Measurements from ENCODE around the gene SLC12A5. TPM values are rescaled to one million over a fixed set of nuclear protein-coding genes. Genes with fewer than 3 reads are reported as not detected.
A peak's percentile ranks its signal among the peaks of the same experiment; 100 is the strongest.
"Not testable (repeated sequence)": the region's sequence is repeated elsewhere in the genome, so short reads cannot be mapped to it uniquely, and the experiment has no call there.

The SLC12A5 gene
- total RNA-seq, 1 experiment from 2014 or later, result 7.2 TPM

- H3K27me3 Mint-ChIP-seq (ENCODE audit: low read depth); H3K9me3 Mint-ChIP-seq; H3K36me3 Mint-ChIP-seq; H3K27ac Mint-ChIP-seq; ATAC-seq; H3K4me3 Mint-ChIP-seq; DNase-seq (ENCODE audit: low spot score): not testable (repeated sequence)
- 0 out of 2 replicates have a peak, but pooled peaks have one; percentile 4 for TF ChIP-seq ZNF423 (CRISPR knock-in tag; IDR thresholded peaks at IDR 0.05)
- ChIA-PET POLR2A (interaction anchor here (0.9 kb wide), 1 partner anchor 9 kb away, joined by 4 read pairs; no protein-coding TSS in a partner anchor), CTCF (interaction anchor here (0.9 to 11.0 kb wide), 6 partner anchors 8 to 26 kb away, joined by 4 to 114 read pairs (median 6); partner anchors contain the start of gene MMP9)
- H3K4me1 Mint-ChIP-seq, result peaks cover 55% of the 10 kb centered on the region
These were observed 33.4 kb upstream of the SLC12A5 start for GRCh38 chr20:45995495-45996097.

GRCh38 chr20:45997187-45997586, 31.8 kb upstream of the SLC12A5 start:
- Mint-ChIP-seq H3K36me3 (no peaks in the 10 kb centered on the region), H3K4me3 (no peak overlapping the region), H3K27me3 (ENCODE audit: low read depth) (no peaks in the 10 kb centered on the region; the same call in 1 of the 2 replicates), H3K27ac (peak overlapping the region; percentile 81), H3K4me1 (peaks cover 67% of the 10 kb centered on the region), H3K9me3 (no peaks in the 10 kb centered on the region)
- no peak for TF ChIP-seq OVOL2 (CRISPR knock-in tag; IDR thresholded peaks at IDR 0.05; ENCODE audit: borderline replicate concordance)
- TF ChIP-seq, protein P1, sequence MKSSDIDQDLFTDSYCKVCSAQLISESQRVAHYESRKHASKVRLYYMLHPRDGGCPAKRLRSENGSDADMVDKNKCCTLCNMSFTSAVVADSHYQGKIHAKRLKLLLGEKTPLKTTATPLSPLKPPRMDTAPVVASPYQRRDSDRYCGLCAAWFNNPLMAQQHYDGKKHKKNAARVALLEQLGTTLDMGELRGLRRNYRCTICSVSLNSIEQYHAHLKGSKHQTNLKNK (CRISPR knock-in tag; IDR thresholded peaks at IDR 0.05), result no peak
- ChIA-PET POLR2A (no interaction called here), CTCF (interaction anchor here (1.3 to 11.0 kb wide), 3 partner anchors 9 to 15 kb away, joined by 4 to 114 read pairs (median 6); no protein-coding TSS in a partner anchor)
- DNase-seq (ENCODE audit: low spot score) (no peak), ATAC-seq (no peak)

DNA sequence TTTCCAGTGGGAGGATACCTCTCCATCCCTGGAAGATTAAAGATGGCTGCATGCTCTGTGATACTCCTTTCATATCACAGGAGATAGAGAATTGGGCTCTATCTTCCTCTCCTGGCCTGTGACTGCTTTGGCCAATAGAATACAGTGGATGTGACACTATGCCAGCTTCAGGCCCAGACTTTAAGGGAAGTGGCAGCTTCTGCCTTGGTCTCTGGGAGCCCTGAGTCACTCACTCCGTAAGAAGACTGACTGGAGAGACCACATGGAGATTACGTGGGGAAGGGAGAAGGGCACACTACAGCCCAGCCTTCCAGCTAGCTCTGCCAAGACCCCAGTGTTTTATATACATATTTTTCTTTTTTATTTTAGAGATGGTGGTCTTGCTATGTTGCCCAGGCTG, 30.7 kb upstream of the SLC12A5 start:
- ATAC-seq (no peak), DNase-seq (ENCODE audit: low spot score) (no peak)
- Mint-ChIP-seq H3K36me3 (no peaks in the 10 kb centered on the region), H3K4me3 (no peak overlapping the region), H3K9me3 (no peaks in the 10 kb centered on the region), H3K4me1 (peaks cover 66% of the 10 kb centered on the region), H3K27ac (no peak overlapping the region), H3K27me3 (ENCODE audit: low read depth) (no peaks in the 10 kb centered on the region; the same call in 1 of the 2 replicates)
- POLR2A ChIA-PET, result interaction anchor here (1.0 kb wide), 1 partner anchor 69 kb away, joined by 3 read pairs; no protein-coding TSS in a partner anchor
- no peak for TF ChIP-seq ZNF219 (CRISPR knock-in tag; IDR thresholded peaks at IDR 0.05; ENCODE audit: borderline replicate concordance)
- TF ChIP-seq PRDM15 (CRISPR knock-in tag; IDR thresholded peaks at IDR 0.05), result no peak
- no peak for TF ChIP-seq ARID4B (CRISPR knock-in tag; IDR thresholded peaks at IDR 0.05; ENCODE audit: borderline replicate concordance)
- no peak for TF ChIP-seq MYBL2 (CRISPR knock-in tag; IDR thresholded peaks at IDR 0.05)
- TF ChIP-seq, protein P2, sequence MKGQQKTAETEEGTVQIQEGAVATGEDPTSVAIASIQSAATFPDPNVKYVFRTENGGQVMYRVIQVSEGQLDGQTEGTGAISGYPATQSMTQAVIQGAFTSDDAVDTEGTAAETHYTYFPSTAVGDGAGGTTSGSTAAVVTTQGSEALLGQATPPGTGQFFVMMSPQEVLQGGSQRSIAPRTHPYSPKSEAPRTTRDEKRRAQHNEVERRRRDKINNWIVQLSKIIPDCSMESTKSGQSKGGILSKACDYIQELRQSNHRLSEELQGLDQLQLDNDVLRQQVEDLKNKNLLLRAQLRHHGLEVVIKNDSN (CRISPR knock-in tag; IDR thresholded peaks at IDR 0.05), result no peak
- TF ChIP-seq JUN (CRISPR knock-in tag; IDR thresholded peaks at IDR 0.05), result no peak
- no peak for TF ChIP-seq E2F1 (CRISPR knock-in tag; IDR thresholded peaks at IDR 0.05)
- TF ChIP-seq, protein P3, sequence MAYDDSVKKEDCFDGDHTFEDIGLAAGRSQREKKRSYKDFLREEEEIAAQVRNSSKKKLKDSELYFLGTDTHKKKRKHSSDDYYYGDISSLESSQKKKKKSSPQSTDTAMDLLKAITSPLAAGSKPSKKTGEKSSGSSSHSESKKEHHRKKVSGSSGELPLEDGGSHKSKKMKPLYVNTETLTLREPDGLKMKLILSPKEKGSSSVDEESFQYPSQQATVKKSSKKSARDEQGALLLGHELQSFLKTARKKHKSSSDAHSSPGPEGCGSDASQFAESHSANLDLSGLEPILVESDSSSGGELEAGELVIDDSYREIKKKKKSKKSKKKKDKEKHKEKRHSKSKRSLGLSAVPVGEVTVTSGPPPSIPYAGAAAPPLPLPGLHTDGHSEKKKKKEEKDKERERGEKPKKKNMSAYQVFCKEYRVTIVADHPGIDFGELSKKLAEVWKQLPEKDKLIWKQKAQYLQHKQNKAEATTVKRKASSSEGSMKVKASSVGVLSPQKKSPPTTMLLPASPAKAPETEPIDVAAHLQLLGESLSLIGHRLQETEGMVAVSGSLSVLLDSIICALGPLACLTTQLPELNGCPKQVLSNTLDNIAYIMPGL (CRISPR knock-in tag; IDR thresholded peaks at IDR 0.05), result no peak
- no peak for TF ChIP-seq RORB (CRISPR knock-in tag; IDR thresholded peaks at IDR 0.05)
- TF ChIP-seq IRF2 (CRISPR knock-in tag; IDR thresholded peaks at IDR 0.05; ENCODE audit: borderline replicate concordance, low read depth), result no peak
- no peak for TF ChIP-seq HMGA2 (CRISPR knock-in tag; IDR thresholded peaks at IDR 0.05)
- TF ChIP-seq GTF2I (CRISPR knock-in tag; conservative IDR thresholded peaks at IDR 0.05), result no peak
- CTCF ChIA-PET, result interaction anchor here (1.1 to 11.0 kb wide), 4 partner anchors 10 to 30 kb away, joined by 3 to 114 read pairs (median 16); partner anchors contain the start of gene MMP9
